Pancreas (tissue), 10 donors: ENCODE results near the gene CNNM3. TPM values are rescaled to one million over a fixed set of nuclear protein-coding genes. Genes with fewer than 3 reads are reported as not detected.

Source experiments
- ATAC-seq, 4 donors: fragments of 200-7000 bp; cut with Tn5 transposase; one replicate each; pipeline versions ENCODE4 v1.8.0 to v1.9.1; 2020; ENCODE audit warnings: mild to moderate bottlenecking in 4 of 4, moderate library complexity in 4 of 4
- DNase-seq, 6 donors: peaks; one replicate each; pipeline ENCODE4 v3.0.0-alpha.2; 2020
- FAIRE-seq: peaks from 2 replicates; lab custom pipeline; 2012; peaks lifted over from hg19 to GRCh38; lab: Jason Lieb, UNC
- H3K27ac ChIP-seq, 4 donors: fragments of 200-600 bp; sonication (generic); 1 replicate in 3 of 4; 2 replicates in 1 of 4; pipeline versions ENCODE4 v1.5.0 to v1.8.0; 2020
- H3K27me3 ChIP-seq, 4 donors: fragments of 200-600 bp; one replicate each; pipeline ENCODE4 v1.8.0; 2021
- H3K36me3 ChIP-seq, 3 donors: fragments of 200-600 bp; sonication (generic) in 1 of 3; one replicate each; pipeline versions ENCODE4 v1.5.0 to v1.8.0; 2020 to 2021
- H3K4me1 ChIP-seq, 3 donors: fragments of 200-600 bp; one replicate each; pipeline ENCODE4 v1.8.0; 2021
- H3K4me3 ChIP-seq, 4 donors: fragments of 200-600 bp; sonication (generic) in 2 of 4; one replicate each; pipeline versions ENCODE4 v1.5.0 to v1.8.0; 2020 to 2021
- H3K9me3 ChIP-seq, 4 donors: fragments of 200-600 bp; one replicate each; pipeline ENCODE4 v1.8.0; 2021
- CTCF ChIP-seq, 4 donors: fragments of 200-600 bp; sonication (generic) in 3 of 4; IDR thresholded peaks; one replicate each; pipeline versions ENCODE4 v1.5.0 to v1.8.0; 2021; ENCODE audit warnings: antibody characterized with exemption in 4 of 4
- WGBS, 2 donors: extraction: QIAGEN DNeasy Blood & Tissue Kit; methylation state at CpG; one replicate each; pipeline ENCODE4 v1.1.7; 2013; 5-methylcytosine and 5-hydroxymethylcytosine counted together
- intact Hi-C, 3 donors: fragments of 100-400 bp; cut with DNase I; formaldehyde crosslinking; loops; one replicate each; pipeline versions ENCODE4 v1.11.1 to v1.14.2; 2022
- polyA plus RNA-seq, 2 donors: library from polyadenylated mRNA; stranded (reverse); fragments of 200-250 nt; gene quantifications; one replicate each; pipeline ENCODE4 v1.2.3, GENCODE V29; 2013
- total RNA-seq, 6 donors: library from RNA; stranded (reverse); fragmentation: NEBNext Ultra II Directional in 4 of 6; extraction: Animal tissue kit (Norgen Biotek cat#: 25700) in 4 of 6; gene quantifications; one replicate each; pipeline versions ENCODE4 v1.2.1 to v1.2.4, GENCODE V29; 2021 to 2023
- donor health status: healthy with polysubstance abuse.
- donor health status: DM: no; HTN: no; CAD: no; lungs with moderate emphysema.
- donor health status: DM: no; HTN: no; CAD: no.
- donor health status: control.
- donor health status: control.
- donor health status: Bipolar disorder and iron deficiency.
- donor health status: DM: yes; HTN: yes; CAD: no.
- donor health status: DM: no; HTN: no; CAD: no.
- donor health status: DM: no; HTN: no; CAD: no.
- donor health status: DM: yes; HTN: yes; CAD: no.

Gene CNNM3
- 10 to 100 TPM; 16.8 to 35.1 (median 26.0) TPM for total RNA-seq
- polyA plus RNA-seq = 10 to 100 TPM; 13.6 to 15.6 TPM

DNA sequence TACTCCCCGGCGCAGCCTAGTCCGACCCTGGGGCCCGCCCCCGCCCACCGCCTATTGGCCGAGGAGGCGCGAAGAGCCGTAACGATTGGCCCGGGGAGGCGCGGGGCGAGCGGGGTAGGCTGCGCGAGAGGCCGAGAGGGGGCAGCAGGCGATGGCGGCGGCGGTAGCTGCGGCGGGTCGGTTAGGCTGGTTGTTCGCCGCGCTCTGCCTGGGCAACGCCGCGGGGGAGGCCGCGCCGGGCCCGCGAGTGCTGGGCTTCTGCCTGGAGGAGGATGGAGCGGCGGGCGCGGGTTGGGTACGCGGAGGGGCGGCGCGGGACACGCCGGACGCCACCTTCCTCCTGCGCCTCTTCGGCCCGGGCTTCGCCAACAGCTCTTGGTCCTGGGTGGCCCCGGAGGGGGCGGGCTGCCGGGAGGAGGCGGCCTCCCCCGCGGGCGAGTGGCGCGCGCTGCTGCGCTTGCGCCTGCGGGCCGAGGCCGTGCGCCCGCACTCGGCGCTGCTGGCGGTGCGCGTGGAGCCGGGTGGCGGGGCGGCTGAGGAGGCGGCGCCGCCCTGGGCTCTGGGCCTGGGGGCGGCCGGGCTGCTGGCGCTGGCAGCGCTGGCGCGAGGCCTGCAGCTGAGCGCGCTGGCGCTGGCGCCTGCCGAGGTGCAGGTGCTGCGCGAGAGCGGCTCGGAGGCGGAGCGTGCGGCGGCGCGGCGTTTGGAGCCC is at the start of gene CNNM3:
TSS of gene CNNM3 (plus strand) at position 142 of the 709 bp plus-strand sequence. CDS start at position 152, 10 bp downstream.
- 1% methylated on average over 69 to 103 of the region's 103 CpGs for WGBS, 2 donors
- peak; percentile 47 to 66 (median 58) for TF ChIP-seq CTCF (IDR thresholded peaks at IDR 0.05)
- intact Hi-C loops = no loop called here
- Histone ChIP-seq H3K4me3 (peak within 1 kb of the TSS; percentile 74 to 86 (median 82)), H3K27ac (peak within 1 kb of the TSS; percentile 84 to 98 (median 91)), H3K9me3 (no peaks in the 10 kb centered on the region), H3K27me3 (no peaks in the 10 kb centered on the region), H3K36me3 (no peaks in the 10 kb centered on the region), H3K4me1 (peaks cover 21 to 45% (median 29%) of the 10 kb centered on the region in 3 donors)
- FAIRE-seq (no peak), ATAC-seq (peak; percentile 84 to 94 (median 86)), DNase-seq (peak; percentile 96 to 99 (median 98))

DNA sequence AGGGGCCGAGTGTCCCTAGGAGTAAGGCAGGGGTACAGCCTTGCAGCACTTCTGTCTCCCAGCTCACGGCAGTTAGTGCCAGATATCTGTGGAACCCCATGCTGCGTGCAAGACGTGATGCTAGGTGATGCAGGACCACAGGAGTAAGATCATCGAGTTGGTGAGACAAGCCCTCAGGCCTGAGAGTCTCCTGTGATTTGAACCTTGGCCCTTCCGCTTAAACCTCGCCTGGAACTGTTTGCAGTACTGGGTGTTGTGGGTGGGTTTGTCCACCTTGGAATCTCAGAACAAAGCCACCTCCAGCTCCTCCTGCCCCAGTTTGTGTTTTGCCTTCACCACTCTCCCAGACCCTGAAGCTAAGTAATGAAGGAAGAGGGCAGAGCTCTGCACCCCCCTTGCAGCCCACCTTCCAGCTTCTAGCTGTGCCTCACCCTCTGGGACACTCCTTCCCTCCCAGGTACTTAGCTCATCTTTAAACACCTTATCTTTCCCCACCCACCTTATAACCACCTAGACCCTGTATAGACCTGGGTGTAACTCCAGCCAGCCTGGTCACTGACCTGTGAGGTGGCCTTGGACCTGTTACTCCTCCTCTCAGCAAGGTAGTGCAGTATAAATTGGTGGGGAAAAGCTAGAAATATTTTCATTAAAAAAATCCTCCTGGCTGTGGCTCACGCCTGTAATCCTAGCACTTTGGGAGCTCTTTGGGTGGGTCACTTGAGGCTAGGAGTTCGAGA is 48.8 kb upstream of the CNNM3 start:
- H3K4me1 ChIP-seq = peaks cover 7 to 20% (median 11%) of the 10 kb centered on the region in 3 donors
- WGBS, 2 donors = 84 to 91% methylated on average over 9 of the region's 9 CpGs
- no peaks in the 10 kb centered on the region for H3K36me3 ChIP-seq
- intact Hi-C loops = no loop called here
- H3K27ac ChIP-seq = no peak overlapping the region
- no peaks in the 10 kb centered on the region for H3K27me3 ChIP-seq
- no peaks in the 10 kb centered on the region for H3K9me3 ChIP-seq
- TF ChIP-seq CTCF (IDR thresholded peaks at IDR 0.05) = no peak
- FAIRE-seq (no peak), DNase-seq (no peak), ATAC-seq (no peak)
- no peak overlapping the region for H3K4me3 ChIP-seq

GRCh38 chr2:96768083-96768561 is 47.9 kb upstream of the CNNM3 start:
- WGBS, 2 donors = 85 to 88% methylated on average over 8 of the region's 8 CpGs
- ATAC-seq (no peak), DNase-seq (no peak), FAIRE-seq (no peak)
- no peaks in the 10 kb centered on the region for H3K27me3 ChIP-seq
- TF ChIP-seq CTCF (IDR thresholded peaks at IDR 0.05) = no peak
- intact Hi-C loops = no loop called here
- no peak overlapping the region for H3K4me3 ChIP-seq
- H3K27ac ChIP-seq = no peak overlapping the region
- peaks cover 5 to 12% (median 7%) of the 10 kb centered on the region in 3 donors for H3K4me1 ChIP-seq
- H3K36me3 ChIP-seq = no peaks in the 10 kb centered on the region
- H3K9me3 ChIP-seq = no peaks in the 10 kb centered on the region

DNA sequence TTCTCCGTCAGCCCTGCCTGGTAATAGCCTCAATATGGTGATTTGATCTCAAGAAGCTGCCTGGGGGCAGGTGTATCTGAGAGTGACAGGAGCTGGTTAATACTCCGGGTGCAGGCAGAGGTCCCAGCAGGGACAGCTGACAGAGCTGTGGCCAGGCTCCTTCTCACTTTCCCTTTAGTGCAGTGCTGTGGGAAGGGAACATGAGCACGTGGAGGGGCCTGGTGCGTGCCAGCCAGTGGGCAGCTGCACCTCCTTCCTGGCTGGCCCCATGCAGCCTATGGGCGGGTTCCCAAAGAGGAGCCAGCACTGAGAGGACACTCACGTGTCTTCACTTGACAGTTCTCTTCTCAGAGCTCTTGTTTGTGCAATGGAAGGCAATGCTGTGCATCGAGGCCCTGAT is 46.3 kb upstream of the CNNM3 start:
- H3K27me3 ChIP-seq = no peaks in the 10 kb centered on the region
- TF ChIP-seq CTCF (IDR thresholded peaks at IDR 0.05) = no peak
- H3K36me3 ChIP-seq = no peaks in the 10 kb centered on the region
- FAIRE-seq (no peak), DNase-seq (no peak), ATAC-seq (peak in 3 of 4 donors; percentile 62 to 73 (median 70))
- peak overlapping the region in 1 of 4 donors; percentile 1 for H3K27ac ChIP-seq
- H3K9me3 ChIP-seq = no peaks in the 10 kb centered on the region
- no peak overlapping the region for H3K4me3 ChIP-seq
- intact Hi-C loops = no loop called here
- H3K4me1 ChIP-seq = peaks cover 0 to 2% (median 0%) of the 10 kb centered on the region in 3 donors
- WGBS, 2 donors = 36 to 51% methylated on average over 7 of the region's 7 CpGs
